Trophoblast cell (in vitro differentiated cells and primary cell): Measurements from ENCODE around the gene ABO.

Experiments used
- DNase-seq, 2 donors: peaks; one replicate each; pipeline ENCODE4 v3.0.0-alpha.2; 2016
- H2AFZ ChIP-seq: 2 replicates; pipeline ENCODE4 v1.6.1; 2013; ENCODE audit warnings: low read length, moderate library complexity, mild to moderate bottlenecking; ENCODE audit not compliant: insufficient read depth, poor library complexity
- H2AK5ac ChIP-seq: 2 replicates; pipeline ENCODE4 v1.6.1; 2013; ENCODE audit warnings: mild to moderate bottlenecking, low read length
- H2BK120ac ChIP-seq: 2 replicates; pipeline ENCODE4 v1.6.1; 2013; ENCODE audit warnings: low read length, mild to moderate bottlenecking, moderate library complexity; ENCODE audit not compliant: insufficient read depth, poor library complexity
- H2BK12ac ChIP-seq: 2 replicates; pipeline ENCODE4 v1.6.1; 2013; ENCODE audit warnings: mild to moderate bottlenecking, low read length, moderate library complexity
- H2BK5ac ChIP-seq: 2 replicates; pipeline ENCODE4 v1.6.1; 2013; ENCODE audit warnings: low read length, low read depth, moderate library complexity, mild to moderate bottlenecking; ENCODE audit not compliant: poor library complexity
- H3K14ac ChIP-seq: 2 replicates; pipeline ENCODE4 v1.6.1; 2013; ENCODE audit warnings: mild to moderate bottlenecking, low read length
- H3K18ac ChIP-seq: 2 replicates; pipeline ENCODE4 v1.6.1; 2013; ENCODE audit warnings: mild to moderate bottlenecking, low read length
- H3K23ac ChIP-seq: 2 replicates; pipeline ENCODE4 v1.6.1; 2013; ENCODE audit warnings: low read length
- H3K27ac ChIP-seq: 2 replicates; pipeline ENCODE4 v1.5.1; 2013; ENCODE audit warnings: low read depth, mild to moderate bottlenecking, inconsistent platforms, low read length, moderate library complexity
- H3K27me3 ChIP-seq: 2 replicates; pipeline ENCODE4 v1.6.1; 2013; ENCODE audit warnings: inconsistent platforms, mild to moderate bottlenecking, low read length, moderate library complexity; ENCODE audit not compliant: insufficient read depth
- H3K36me3 ChIP-seq, 2 experiments: 1 replicate in 1 of 2; 2 replicates in 1 of 2; pipeline ENCODE4 v1.6.1; 2013; ENCODE audit warnings: low read length in 2 of 2, mild to moderate bottlenecking in 2 of 2, moderate library complexity in 1 of 2; ENCODE audit not compliant: insufficient read depth in 2 of 2, control insufficient read depth in 1 of 2
- H3K4ac ChIP-seq: 2 replicates; pipeline ENCODE4 v1.6.1; 2013; ENCODE audit warnings: low read depth, mild to moderate bottlenecking, low read length, moderate library complexity
- H3K4me1 ChIP-seq, 2 experiments: 1 replicate in 1 of 2; 2 replicates in 1 of 2; pipeline ENCODE4 v1.6.1; 2013; ENCODE audit warnings: low read length in 2 of 2, mild to moderate bottlenecking in 2 of 2, moderate library complexity in 1 of 2; ENCODE audit not compliant: insufficient read depth in 2 of 2, control insufficient read depth in 1 of 2
- H3K4me2 ChIP-seq: 2 replicates; pipeline ENCODE4 v1.6.1; 2013; ENCODE audit warnings: inconsistent platforms, mild to moderate bottlenecking, low read length, moderate library complexity
- H3K4me3 ChIP-seq: 2 replicates; pipeline ENCODE4 v1.5.1; 2013; ENCODE audit warnings: mild to moderate bottlenecking, low read depth, low read length, inconsistent platforms
- H3K79me1 ChIP-seq: one replicate; pipeline ENCODE4 v1.6.1; 2013; ENCODE audit warnings: low read length
- H3K79me2 ChIP-seq: 2 replicates; pipeline ENCODE4 v1.6.1; 2013; ENCODE audit warnings: low read length, mild to moderate bottlenecking; ENCODE audit not compliant: control insufficient read depth, insufficient read depth, poor library complexity
- H3K9ac ChIP-seq: 2 replicates; pipeline ENCODE4 v1.6.1; 2013; ENCODE audit warnings: mild to moderate bottlenecking, low read length
- H3K9me3 ChIP-seq: 2 replicates; pipeline ENCODE4 v1.6.1; 2013; ENCODE audit warnings: low read depth, mild to moderate bottlenecking, control low read depth, inconsistent platforms, low read length; ENCODE audit not compliant: insufficient read depth
- H4K12ac ChIP-seq: 2 replicates; pipeline ENCODE4 v1.6.1; 2013; ENCODE audit warnings: low read depth, mild to moderate bottlenecking, low read length, moderate library complexity
- H4K8ac ChIP-seq: 2 replicates; pipeline ENCODE4 v1.6.1; 2013; ENCODE audit warnings: low read depth, mild to moderate bottlenecking, low read length, moderate library complexity
- H4K91ac ChIP-seq: one replicate; pipeline ENCODE4 v1.6.1; 2013; ENCODE audit warnings: low read depth, mild to moderate bottlenecking, low read length, moderate library complexity
- WGBS: extraction: QIAGEN DNeasy Blood & Tissue Kit; methylation state at CpG from one replicate; pipeline ENCODE4 v1.1.7; 2013; ENCODE audit warnings: missing lambda C conversion rate; ENCODE audit not compliant: insufficient read length, insufficient coverage; ENCODE audit errors: extremely low coverage; 5-methylcytosine and 5-hydroxymethylcytosine counted together

Gene ABO

DNA sequence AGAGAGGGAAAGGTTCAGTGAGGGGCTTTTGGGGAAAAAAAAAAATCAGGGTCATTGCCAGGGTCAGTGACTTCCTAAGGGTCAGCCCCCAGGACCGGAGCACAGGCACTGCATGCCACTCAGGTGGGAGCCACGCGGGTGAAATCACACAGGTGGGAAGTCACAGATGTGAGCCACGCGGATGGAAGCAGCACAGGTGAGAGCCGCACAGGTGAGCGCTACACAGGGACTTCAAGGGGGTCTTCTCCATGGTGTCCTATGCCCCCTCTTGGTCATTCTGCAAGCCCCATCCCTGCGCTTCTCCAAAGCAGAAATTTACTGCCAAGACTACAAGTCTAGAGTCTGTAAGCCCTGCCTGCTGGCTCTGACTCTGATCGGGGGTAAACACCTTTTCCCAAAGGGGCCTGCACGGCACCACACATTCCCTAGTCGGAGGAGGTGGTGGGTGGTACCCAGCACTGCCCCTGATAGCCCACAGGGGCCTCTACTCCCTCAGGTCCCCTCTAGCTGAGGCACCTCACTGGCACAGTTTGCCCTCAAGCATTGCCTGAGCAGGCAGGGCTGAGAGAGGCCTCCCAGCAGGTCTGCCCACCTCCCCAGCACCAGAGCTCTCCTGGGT lies 47.6 kb downstream of the ABO start:
- peak overlapping the region; percentile 0 for H4K91ac ChIP-seq
- no peak overlapping the region for H2BK5ac ChIP-seq
- no peak overlapping the region for H3K4me3 ChIP-seq
- H4K8ac ChIP-seq, result no peak overlapping the region
- H3K18ac ChIP-seq, result no peak overlapping the region
- H3K23ac ChIP-seq, result no peak overlapping the region
- peaks cover 4% of the 10 kb centered on the region for H3K9me3 ChIP-seq
- no CpG with 5 or more reads among the region's 11 CpGs for WGBS
- no peak overlapping the region for H3K4me2 ChIP-seq
- H2AK5ac ChIP-seq, result no peak overlapping the region
- no peak overlapping the region for H4K12ac ChIP-seq
- H3K9ac ChIP-seq, result no peak overlapping the region
- no peaks in the 10 kb centered on the region for H3K36me3 ChIP-seq
- H3K79me2 ChIP-seq, result no peaks in the 10 kb centered on the region
- H3K14ac ChIP-seq, result no peak overlapping the region
- no peak overlapping the region for H3K4ac ChIP-seq
- no peak for DNase-seq
- H3K27ac ChIP-seq, result no peak overlapping the region
- H2BK12ac ChIP-seq, result no peak overlapping the region
- H2BK120ac ChIP-seq, result no peak overlapping the region
- H3K27me3 ChIP-seq, result no peaks in the 10 kb centered on the region
- H2AFZ ChIP-seq, result no peak overlapping the region
- peaks cover 0 to 8% of the 10 kb centered on the region in 2 experiments for H3K4me1 ChIP-seq
- peaks cover 2% of the 10 kb centered on the region for H3K79me1 ChIP-seq

DNA sequence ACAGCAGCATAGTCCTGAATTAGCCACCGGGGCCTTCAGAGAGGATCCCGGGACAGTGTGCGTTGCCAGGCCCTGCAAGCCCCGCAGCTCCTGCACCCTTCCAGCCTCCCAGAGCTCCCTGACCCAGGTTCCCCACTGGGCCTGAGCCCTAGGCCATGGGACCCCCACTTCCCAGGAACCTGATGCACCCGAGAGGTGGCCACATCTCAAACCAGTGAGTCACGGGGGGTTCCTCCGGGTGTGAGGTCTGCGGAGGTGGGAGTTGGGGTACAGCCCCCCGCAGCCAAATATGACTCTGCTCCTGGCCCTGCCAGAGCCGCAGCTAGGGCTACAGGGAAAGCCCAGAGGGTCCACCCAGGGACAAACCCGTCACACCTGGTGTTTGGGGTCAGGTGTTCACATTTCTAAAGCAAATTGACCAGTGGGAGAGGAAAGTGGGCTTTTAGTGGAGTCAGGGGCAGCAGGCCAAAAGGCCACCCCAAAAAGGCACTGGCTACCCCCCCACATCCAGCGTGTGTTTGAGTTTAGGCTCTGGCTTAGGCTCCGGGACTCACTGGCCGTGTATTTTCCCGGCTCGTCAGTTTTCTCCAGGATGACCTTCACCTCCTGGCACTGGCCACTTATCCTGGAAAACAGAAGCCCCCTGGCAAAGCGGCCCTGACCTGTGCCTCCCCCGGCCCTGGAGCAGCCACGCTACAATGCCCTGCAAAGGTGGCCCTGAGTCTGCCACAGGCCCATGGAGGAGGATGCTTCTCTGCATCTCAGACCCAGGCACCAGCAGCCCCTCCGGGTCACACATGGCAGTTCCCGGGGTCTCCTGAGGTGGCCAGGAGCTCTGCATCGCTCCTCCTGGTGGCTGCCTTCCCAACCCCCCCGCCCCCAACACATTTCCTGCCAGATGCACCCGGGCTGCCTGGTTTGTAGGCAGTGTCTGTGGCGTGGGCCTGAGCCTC lies 48.5 kb downstream of the ABO start:
- Histone ChIP-seq H2BK5ac (no peak overlapping the region), H3K9ac (no peak overlapping the region), H3K79me2 (no peaks in the 10 kb centered on the region), H3K36me3 (no peaks in the 10 kb centered on the region), H3K27ac (no peak overlapping the region), H4K8ac (no peak overlapping the region), H4K91ac (no peak overlapping the region), H2BK120ac (no peak overlapping the region), H3K4ac (no peak overlapping the region), H4K12ac (no peak overlapping the region), H2AK5ac (no peak overlapping the region), H3K9me3 (peaks cover 4% of the 10 kb centered on the region), H3K27me3 (no peaks in the 10 kb centered on the region), H2BK12ac (no peak overlapping the region), H3K79me1 (peaks cover 2% of the 10 kb centered on the region), H3K4me3 (no peak overlapping the region), H2AFZ (no peak overlapping the region), H3K14ac (no peak overlapping the region), H3K4me1 (peaks cover 0 to 8% of the 10 kb centered on the region in 2 experiments), H3K23ac (no peak overlapping the region), H3K18ac (no peak overlapping the region), H3K4me2 (no peak overlapping the region)
- no CpG with 5 or more reads among the region's 25 CpGs for WGBS
- no peak for DNase-seq

DNA sequence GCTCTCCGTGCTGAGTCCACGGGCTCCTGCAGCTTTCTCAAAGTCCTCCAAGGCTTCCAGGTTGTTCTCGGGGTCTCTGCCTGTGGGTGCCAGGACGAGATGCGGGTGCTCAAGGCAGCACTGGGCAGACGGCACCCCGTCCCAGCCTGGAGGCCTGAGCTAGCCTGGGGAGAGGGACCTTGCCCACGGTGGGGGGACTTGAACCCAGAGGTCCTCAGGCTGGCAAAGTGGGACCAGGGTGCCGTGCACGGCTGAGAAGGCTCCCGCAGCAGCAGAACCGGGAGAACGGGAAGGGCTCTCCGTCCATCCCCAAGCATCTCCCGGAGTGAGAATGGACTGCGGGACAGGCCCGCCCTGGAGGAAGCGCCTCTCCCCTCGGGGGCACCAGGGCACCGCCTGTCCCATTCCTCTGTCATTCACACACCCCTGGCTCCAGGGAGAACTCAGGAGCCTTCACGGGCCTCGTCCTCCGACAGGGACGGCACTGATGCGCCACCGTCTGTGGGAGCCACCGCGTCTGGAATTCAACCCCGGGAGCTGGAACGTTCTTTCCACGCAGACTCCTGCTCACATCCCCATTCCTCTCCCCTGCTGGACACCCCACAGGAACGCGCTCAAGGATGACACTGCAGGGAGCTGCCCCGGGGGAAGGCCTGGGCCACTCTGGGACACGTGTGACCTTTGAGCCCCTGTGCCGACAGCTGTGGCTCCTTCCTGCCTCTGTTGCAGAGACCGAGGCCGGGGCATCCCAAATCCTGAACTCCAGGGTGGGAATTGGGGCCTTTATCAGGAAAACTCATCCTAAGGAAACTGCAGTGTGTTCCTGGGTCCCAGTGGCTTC lies 49.6 kb downstream of the ABO start:
- Histone ChIP-seq H3K18ac (peak overlapping the region; percentile 5), H2AK5ac (no peak overlapping the region), H2BK120ac (no peak overlapping the region), H3K23ac (no peak overlapping the region), H3K4ac (no peak overlapping the region), H3K9ac (no peak overlapping the region), H3K4me2 (no peak overlapping the region), H4K91ac (no peak overlapping the region), H3K9me3 (peaks cover 8% of the 10 kb centered on the region), H4K8ac (no peak overlapping the region), H2AFZ (no peak overlapping the region), H2BK12ac (no peak overlapping the region), H3K4me1 (peaks cover 0 to 8% of the 10 kb centered on the region in 2 experiments), H3K79me2 (no peaks in the 10 kb centered on the region), H3K27ac (no peak overlapping the region), H3K27me3 (no peaks in the 10 kb centered on the region), H3K4me3 (no peak overlapping the region), H3K36me3 (no peaks in the 10 kb centered on the region), H4K12ac (no peak overlapping the region), H3K79me1 (peaks cover 2% of the 10 kb centered on the region), H2BK5ac (no peak overlapping the region), H3K14ac (no peak overlapping the region)
- DNase-seq, result no peak
- WGBS, result no CpG with 5 or more reads among the region's 38 CpGs

DNA sequence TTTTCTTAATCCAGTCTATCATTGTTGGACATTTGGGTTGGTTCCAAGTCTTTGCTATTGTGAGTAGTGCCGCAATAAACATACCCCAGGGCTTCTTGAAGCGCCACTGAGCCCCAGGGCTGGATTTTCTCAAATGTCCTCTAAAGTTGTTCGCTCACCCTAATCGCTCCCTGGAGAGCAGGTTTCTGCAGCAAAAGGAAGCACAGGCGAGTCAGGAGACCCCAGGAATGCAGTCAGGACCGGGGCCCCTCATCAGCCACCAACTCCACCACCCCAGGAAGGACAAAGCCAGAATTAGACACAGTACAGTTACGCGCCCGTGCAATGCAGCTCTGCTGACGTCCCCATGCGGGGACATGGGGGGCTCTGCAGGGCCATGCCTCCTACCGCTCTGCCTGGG lies 50.2 kb downstream of the ABO start:
- Histone ChIP-seq H3K4me1 (peaks cover 0 to 8% of the 10 kb centered on the region in 2 experiments), H3K36me3 (no peaks in the 10 kb centered on the region), H2BK5ac (no peak overlapping the region), H4K91ac (no peak overlapping the region), H3K23ac (no peak overlapping the region), H2BK12ac (no peak overlapping the region), H2AFZ (no peak overlapping the region), H3K4me3 (no peak overlapping the region), H2AK5ac (no peak overlapping the region), H4K12ac (no peak overlapping the region), H3K27ac (no peak overlapping the region), H4K8ac (no peak overlapping the region), H3K9me3 (peaks cover 5% of the 10 kb centered on the region), H2BK120ac (no peak overlapping the region), H3K18ac (no peak overlapping the region), H3K4me2 (no peak overlapping the region), H3K79me1 (peaks cover 2% of the 10 kb centered on the region), H3K4ac (no peak overlapping the region), H3K9ac (no peak overlapping the region), H3K14ac (no peak overlapping the region), H3K79me2 (no peaks in the 10 kb centered on the region), H3K27me3 (no peaks in the 10 kb centered on the region)
- WGBS, result no CpG with 5 or more reads among the region's 12 CpGs
- DNase-seq, result no peak
